ENCODE measurements around the gene EGLN2.
"Not testable (repeated sequence)": the region's sequence is repeated elsewhere in the genome, so short reads cannot be mapped to it uniquely, and the experiment has no call there.

EGLN2 gene

GRCh38 chr19:40776932-40777644 lies 21.9 kb upstream of the EGLN2 start:
- peak; percentile 99 for DNase-seq

GRCh38 chr19:40777645-40777936 lies 21.4 kb upstream of the EGLN2 start:
- DNase-seq, result no peak

GRCh38 chr19:40777937-40778705 lies 20.9 kb upstream of the EGLN2 start, which contains the start of gene RAB4B:
RAB4B (plus strand) TSS chr19:40778247; CDS start chr19:40778376, 129 bp downstream.
- DNase-seq, result peak; percentile 100

- DNase-seq, result no peak
These were observed 20.2 kb upstream of the EGLN2 start for GRCh38 chr19:40778706-40779284.

GRCh38 chr19:40780582-40780981 lies 18.4 kb upstream of the EGLN2 start:
- no peak for DNase-seq

GRCh38 chr19:40781140-40781539 lies 17.9 kb upstream of the EGLN2 start:
- no peak for DNase-seq

GRCh38 chr19:40783711-40784110 lies 15.3 kb upstream of the EGLN2 start:
- no peak for DNase-seq

GRCh38 chr19:40784146-40784545 lies 14.8 kb upstream of the EGLN2 start:
- not testable (repeated sequence) for DNase-seq

GRCh38 chr19:40785526-40785925 lies 13.5 kb upstream of the EGLN2 start:
- no peak for DNase-seq

GRCh38 chr19:40786060-40787037 lies 12.6 kb upstream of the EGLN2 start:
- no peak for DNase-seq

- DNase-seq, result no peak
These were observed 7.6 kb upstream of the EGLN2 start for GRCh38 chr19:40791349-40791748.

GRCh38 chr19:40791996-40792395 lies 7.0 kb upstream of the EGLN2 start:
- DNase-seq, result no peak

- no peak for DNase-seq
These were observed 1.6 kb upstream of the EGLN2 start for GRCh38 chr19:40797166-40797962.

- peak; percentile 81 to 94 for DNase-seq
These were observed 868 bp upstream of the EGLN2 start for GRCh38 chr19:40797963-40798682.

GRCh38 chr19:40799558-40800338 lies 757 bp downstream of the EGLN2 start:
- peak in 1 of 2 experiments; percentile 65 for DNase-seq

GRCh38 chr19:40800339-40800996 lies 1.5 kb downstream of the EGLN2 start:
- no peak for DNase-seq

GRCh38 chr19:40800997-40801377 lies 2.0 kb downstream of the EGLN2 start:
- no peak for DNase-seq

- no peak for DNase-seq
These were observed 2.7 kb downstream of the EGLN2 start for GRCh38 chr19:40801426-40802299.
